HepG2 (cell line): ENCODE results near the gene THRSP. TPM values are rescaled to one million over a fixed set of nuclear protein-coding genes. Genes with fewer than 3 reads are reported as not detected.
A peak's percentile ranks its signal among the peaks of the same experiment; 100 is the strongest.

Source experiments
- HNF1A ChIP-seq, 2 experiments: sonication (generic) in 1 of 2; formaldehyde crosslinking in 1 of 2; IDR thresholded peaks; 2 replicates each; pipeline versions ENCODE4 v1.4.0 to v1.6.1; 2016 to 2020; ENCODE audit warnings: borderline replicate concordance in 1 of 2, low read depth in 1 of 2, mild to moderate bottlenecking in 1 of 2, missing genetic modification reagents in 1 of 2
- NAIF1 ChIP-seq: sonication (generic); formaldehyde crosslinking; IDR thresholded peaks from 2 replicates; pipeline ENCODE4 v1.5.0; 2020; ENCODE audit warnings: mild to moderate bottlenecking, missing genetic modification reagents, borderline replicate concordance
- NFYB ChIP-seq: sonication (generic); formaldehyde crosslinking; IDR thresholded peaks from 2 replicates; pipeline ENCODE4 v1.4.0; 2020; ENCODE audit warnings: missing genetic modification reagents
- PITX1 ChIP-seq: sonication (generic); formaldehyde crosslinking; IDR thresholded peaks from 2 replicates; pipeline ENCODE4 v1.5.1; 2020; ENCODE audit warnings: mild to moderate bottlenecking, missing genetic modification reagents
- YEATS2 ChIP-seq: sonication (generic); formaldehyde crosslinking; IDR thresholded peaks from 2 replicates; pipeline ENCODE4 v1.4.0; 2020; ENCODE audit warnings: missing genetic modification reagents, borderline replicate concordance
- ZBTB26 ChIP-seq: IDR thresholded peaks from 2 replicates; pipeline ENCODE4 v1.6.1; 2016; ENCODE audit warnings: missing compliant biosample characterization, missing genetic modification reagents, borderline replicate concordance
- ZBTB37 ChIP-seq: sonication (generic); formaldehyde crosslinking; IDR thresholded peaks from 2 replicates; pipeline ENCODE4 v1.4.0; 2020; ENCODE audit warnings: mild to moderate bottlenecking, missing genetic modification reagents
- ZC3H4 ChIP-seq: sonication (generic); formaldehyde crosslinking; IDR thresholded peaks from 2 replicates; pipeline ENCODE4 v1.4.0; 2020; ENCODE audit warnings: missing genetic modification reagents, borderline replicate concordance
- ZNF3 ChIP-seq: IDR thresholded peaks from 2 replicates; pipeline ENCODE4 v1.7.0; 2017; ENCODE audit warnings: inconsistent platforms
- ZNF337 ChIP-seq: sonication (generic); formaldehyde crosslinking; IDR thresholded peaks from 2 replicates; pipeline ENCODE4 v1.5.1; 2020; ENCODE audit warnings: missing genetic modification reagents, low read depth, mild to moderate bottlenecking, borderline replicate concordance
- ZNF556 ChIP-seq: sonication (generic); formaldehyde crosslinking; IDR thresholded peaks from 2 replicates; pipeline ENCODE4 v1.4.0; 2020; ENCODE audit warnings: mild to moderate bottlenecking, missing genetic modification reagents, borderline replicate concordance
- ZNF558 ChIP-seq: sonication (generic); formaldehyde crosslinking; IDR thresholded peaks from 2 replicates; pipeline ENCODE4 v1.9.0; 2022; ENCODE audit warnings: mild to moderate bottlenecking, missing genetic modification reagents, borderline replicate concordance
- ZNF709 ChIP-seq: sonication (generic); formaldehyde crosslinking; IDR thresholded peaks from 2 replicates; pipeline ENCODE4 v1.5.0; 2020; ENCODE audit warnings: mild to moderate bottlenecking, missing genetic modification reagents
- ZNF784 ChIP-seq: sonication (generic); formaldehyde crosslinking; IDR thresholded peaks from 2 replicates; pipeline ENCODE4 v1.5.1; 2020; ENCODE audit warnings: missing genetic modification reagents, mild to moderate bottlenecking, borderline replicate concordance
- polyA plus RNA-seq, 8 experiments: library from polyadenylated mRNA; depleted of rRNA in 3 of 8; stranded (reverse) in 7 of 8; unstranded in 1 of 8; fragments of >200 nt; fragmentation: Illumina TruSeq in 4 of 8; extraction: Trizol in 4 of 8; gene quantifications; 2 replicates each; pipeline versions ENCODE4 v1.2.1 to v1.2.3, GENCODE V29; 2011 to 2016; ENCODE audit warnings: low read depth in 4 of 8, missing spikeins in 1 of 8, mixed read lengths in 1 of 8; ENCODE audit not compliant: insufficient read depth in 1 of 8
- total RNA-seq, 5 experiments: library from RNA; depleted of rRNA; stranded (reverse); fragments of >200 nt; fragmentation: Illumina TruSeq; extraction: Trizol; gene quantifications; 2 replicates each; pipeline ENCODE4 v1.2.3, GENCODE V29; 2016; ENCODE audit warnings: low read depth in 1 of 5
- TF ChIP-seq, protein P1 (sequence below), 2 experiments: sonication (generic) in 1 of 2; formaldehyde crosslinking in 1 of 2; IDR thresholded peaks; 2 replicates each; pipeline versions ENCODE4 v1.4.0 to v1.6.1; 2018 to 2020; ENCODE audit warnings: missing genetic modification reagents in 2 of 2, borderline replicate concordance in 1 of 2, low read depth in 1 of 2, mild to moderate bottlenecking in 1 of 2, missing biosample characterization in 1 of 2

THRSP gene
- total and polyA plus RNA-seq, 2 of the 13 experiments (the other 11 are each of a cell fraction or from before 2014, with no cell fraction given), result 0.13 to 0.58 TPM

DNA sequence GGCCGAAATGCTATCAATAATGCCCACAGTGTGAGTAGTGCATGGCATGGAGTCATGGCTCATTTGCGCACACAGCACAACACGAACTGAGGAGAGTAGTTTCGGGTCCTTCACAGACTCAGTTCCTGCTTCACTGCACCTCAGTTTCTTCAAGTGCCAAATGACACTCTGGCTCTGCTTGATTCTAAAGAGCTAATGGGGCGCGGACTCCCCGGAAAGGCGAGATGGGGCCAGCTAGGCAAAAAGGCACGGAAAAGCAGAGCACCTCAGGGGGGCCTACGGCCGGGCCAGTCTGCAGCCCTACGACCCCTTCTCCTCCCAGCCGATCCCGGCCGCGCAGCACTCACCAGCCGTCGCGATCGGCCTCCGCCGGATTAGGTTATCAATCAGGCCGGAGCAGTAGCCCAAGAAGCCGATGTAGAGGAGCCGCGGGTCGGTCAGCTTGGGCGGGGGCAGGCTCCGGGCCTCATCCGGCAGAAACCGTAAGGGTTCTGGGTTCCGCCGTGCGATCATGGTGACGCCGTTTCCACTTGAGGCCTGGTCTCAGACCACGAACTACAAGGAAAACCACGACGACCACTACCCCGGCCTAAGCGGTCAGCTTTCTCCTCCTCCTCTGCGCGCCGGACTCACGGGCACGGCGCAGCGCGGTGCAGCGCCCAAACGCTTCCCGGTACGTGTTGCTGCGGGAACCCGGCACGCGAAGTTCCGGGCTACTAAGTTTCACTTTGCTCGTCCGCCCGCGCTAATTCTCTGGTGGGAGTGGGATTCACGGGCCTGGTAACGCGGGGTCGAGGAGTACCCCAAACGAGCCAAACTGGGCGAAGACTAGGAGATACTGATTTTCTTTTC is 15.8 kb downstream of the THRSP start, which contains the start of gene NDUFC2 (continued):
- TF ChIP-seq HNF1A (IDR thresholded peaks at IDR 0.05; ENCODE audit: low read depth), result no peak
- TF ChIP-seq HNF1A (CRISPR knock-in tag; IDR thresholded peaks at IDR 0.05; ENCODE audit: borderline replicate concordance), result peak; percentile 74
- TF ChIP-seq ZBTB26 (CRISPR knock-in tag), result peak; percentile 92
- peak; percentile 93 for TF ChIP-seq YEATS2 (CRISPR knock-in tag)
- peak; percentile 48; the same call in 1 of the 2 replicates for TF ChIP-seq NFYB (CRISPR knock-in tag)
- TF ChIP-seq PITX1, result peak; percentile 72; the same call in 1 of the 2 replicates
- TF ChIP-seq NAIF1 (CRISPR knock-in tag), result no peak
- 0 out of 2 replicates have a peak, but pooled peaks have one; percentile 70 for TF ChIP-seq ZC3H4 (CRISPR knock-in tag)
- no peak for TF ChIP-seq ZNF3 (CRISPR knock-in tag)
- TF ChIP-seq ZNF709 (CRISPR knock-in tag), result peak; percentile 97
- TF ChIP-seq, protein P1, sequence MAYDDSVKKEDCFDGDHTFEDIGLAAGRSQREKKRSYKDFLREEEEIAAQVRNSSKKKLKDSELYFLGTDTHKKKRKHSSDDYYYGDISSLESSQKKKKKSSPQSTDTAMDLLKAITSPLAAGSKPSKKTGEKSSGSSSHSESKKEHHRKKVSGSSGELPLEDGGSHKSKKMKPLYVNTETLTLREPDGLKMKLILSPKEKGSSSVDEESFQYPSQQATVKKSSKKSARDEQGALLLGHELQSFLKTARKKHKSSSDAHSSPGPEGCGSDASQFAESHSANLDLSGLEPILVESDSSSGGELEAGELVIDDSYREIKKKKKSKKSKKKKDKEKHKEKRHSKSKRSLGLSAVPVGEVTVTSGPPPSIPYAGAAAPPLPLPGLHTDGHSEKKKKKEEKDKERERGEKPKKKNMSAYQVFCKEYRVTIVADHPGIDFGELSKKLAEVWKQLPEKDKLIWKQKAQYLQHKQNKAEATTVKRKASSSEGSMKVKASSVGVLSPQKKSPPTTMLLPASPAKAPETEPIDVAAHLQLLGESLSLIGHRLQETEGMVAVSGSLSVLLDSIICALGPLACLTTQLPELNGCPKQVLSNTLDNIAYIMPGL (CRISPR knock-in tag; IDR thresholded peaks at IDR 0.05; ENCODE audit: borderline replicate concordance in 1 of 2, low read depth in 1 of 2), result peak; percentile 97 to 98
- peak; percentile 86; the same call in 1 of the 2 replicates for TF ChIP-seq ZNF337
- TF ChIP-seq ZNF556 (CRISPR knock-in tag), result peak; percentile 93; the same call in 1 of the 2 replicates
- TF ChIP-seq ZBTB37, result no peak
- 0 out of 2 replicates have a peak, but pooled peaks have one; percentile 68 for TF ChIP-seq ZNF784 (CRISPR knock-in tag)
- TF ChIP-seq ZNF558 (CRISPR knock-in tag), result peak; percentile 84
